ENCODE measurements around the gene HCST. TPM values are rescaled to one million over a fixed set of nuclear protein-coding genes. Genes with fewer than 3 reads are reported as not detected.

The HCST gene
- total and polyA plus RNA-seq, 2 of the 13 experiments (the other 11 are each of a cell fraction or from before 2014, with no cell fraction given) = 0.24 to 1.2 TPM

GRCh38 chr19:35942235-35942634 is 39.9 kb downstream of the HCST start (continued):
- TF ChIP-seq, protein P1, sequence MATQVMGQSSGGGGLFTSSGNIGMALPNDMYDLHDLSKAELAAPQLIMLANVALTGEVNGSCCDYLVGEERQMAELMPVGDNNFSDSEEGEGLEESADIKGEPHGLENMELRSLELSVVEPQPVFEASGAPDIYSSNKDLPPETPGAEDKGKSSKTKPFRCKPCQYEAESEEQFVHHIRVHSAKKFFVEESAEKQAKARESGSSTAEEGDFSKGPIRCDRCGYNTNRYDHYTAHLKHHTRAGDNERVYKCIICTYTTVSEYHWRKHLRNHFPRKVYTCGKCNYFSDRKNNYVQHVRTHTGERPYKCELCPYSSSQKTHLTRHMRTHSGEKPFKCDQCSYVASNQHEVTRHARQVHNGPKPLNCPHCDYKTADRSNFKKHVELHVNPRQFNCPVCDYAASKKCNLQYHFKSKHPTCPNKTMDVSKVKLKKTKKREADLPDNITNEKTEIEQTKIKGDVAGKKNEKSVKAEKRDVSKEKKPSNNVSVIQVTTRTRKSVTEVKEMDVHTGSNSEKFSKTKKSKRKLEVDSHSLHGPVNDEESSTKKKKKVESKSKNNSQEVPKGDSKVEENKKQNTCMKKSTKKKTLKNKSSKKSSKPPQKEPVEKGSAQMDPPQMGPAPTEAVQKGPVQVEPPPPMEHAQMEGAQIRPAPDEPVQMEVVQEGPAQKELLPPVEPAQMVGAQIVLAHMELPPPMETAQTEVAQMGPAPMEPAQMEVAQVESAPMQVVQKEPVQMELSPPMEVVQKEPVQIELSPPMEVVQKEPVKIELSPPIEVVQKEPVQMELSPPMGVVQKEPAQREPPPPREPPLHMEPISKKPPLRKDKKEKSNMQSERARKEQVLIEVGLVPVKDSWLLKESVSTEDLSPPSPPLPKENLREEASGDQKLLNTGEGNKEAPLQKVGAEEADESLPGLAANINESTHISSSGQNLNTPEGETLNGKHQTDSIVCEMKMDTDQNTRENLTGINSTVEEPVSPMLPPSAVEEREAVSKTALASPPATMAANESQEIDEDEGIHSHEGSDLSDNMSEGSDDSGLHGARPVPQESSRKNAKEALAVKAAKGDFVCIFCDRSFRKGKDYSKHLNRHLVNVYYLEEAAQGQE (IDR thresholded peaks at IDR 0.05; ENCODE audit: borderline replicate concordance in 1 of 2, low read depth in 1 of 2, low read length in 2 of 2) = peak; percentile 45 to 89
- TF ChIP-seq ZNF33B (CRISPR knock-in tag; IDR thresholded peaks at IDR 0.05) (no peak), CEBPG (CRISPR knock-in tag; IDR thresholded peaks at IDR 0.05) (peak; percentile 33; the same call in 1 of the 2 replicates), ZFP41 (CRISPR knock-in tag; IDR thresholded peaks at IDR 0.05; ENCODE audit: borderline replicate concordance) (no peak), ZNF713 (CRISPR knock-in tag; IDR thresholded peaks at IDR 0.05) (no peak), SAP130 (CRISPR knock-in tag; IDR thresholded peaks at IDR 0.05; ENCODE audit: low read depth) (peak; percentile 79), SNAI1 (CRISPR knock-in tag; IDR thresholded peaks at IDR 0.05; ENCODE audit: borderline replicate concordance) (no peak), POLR2A (IDR thresholded peaks at IDR 0.05; ENCODE audit: insufficient read depth in 1 of 2, low read depth in 2 of 2, low read length in 2 of 2) (no peak), ZNF30 (CRISPR knock-in tag; IDR thresholded peaks at IDR 0.05) (no peak), ZNF362 (CRISPR knock-in tag; IDR thresholded peaks at IDR 0.05; ENCODE audit: borderline replicate concordance) (no peak), EEA1 (CRISPR knock-in tag; IDR thresholded peaks at IDR 0.05; ENCODE audit: borderline replicate concordance) (no peak), ZNF496 (CRISPR knock-in tag; IDR thresholded peaks at IDR 0.05; ENCODE audit: insufficient replicate concordance) (no peak), NR2C2 (CRISPR knock-in tag; IDR thresholded peaks at IDR 0.05; ENCODE audit: borderline replicate concordance) (no peak), GABPB1 (CRISPR knock-in tag; IDR thresholded peaks at IDR 0.05) (peak; percentile 20; the same call in 1 of the 2 replicates), ZNF549 (CRISPR knock-in tag; IDR thresholded peaks at IDR 0.05) (peak; percentile 99), IRX3 (CRISPR knock-in tag; IDR thresholded peaks at IDR 0.05; ENCODE audit: borderline replicate concordance, low read depth) (no peak)
- TF ChIP-seq, protein P2, sequence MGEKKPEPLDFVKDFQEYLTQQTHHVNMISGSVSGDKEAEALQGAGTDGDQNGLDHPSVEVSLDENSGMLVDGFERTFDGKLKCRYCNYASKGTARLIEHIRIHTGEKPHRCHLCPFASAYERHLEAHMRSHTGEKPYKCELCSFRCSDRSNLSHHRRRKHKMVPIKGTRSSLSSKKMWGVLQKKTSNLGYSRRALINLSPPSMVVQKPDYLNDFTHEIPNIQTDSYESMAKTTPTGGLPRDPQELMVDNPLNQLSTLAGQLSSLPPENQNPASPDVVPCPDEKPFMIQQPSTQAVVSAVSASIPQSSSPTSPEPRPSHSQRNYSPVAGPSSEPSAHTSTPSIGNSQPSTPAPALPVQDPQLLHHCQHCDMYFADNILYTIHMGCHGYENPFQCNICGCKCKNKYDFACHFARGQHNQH (CRISPR knock-in tag; IDR thresholded peaks at IDR 0.05) = no peak
- TF ChIP-seq, protein P3, sequence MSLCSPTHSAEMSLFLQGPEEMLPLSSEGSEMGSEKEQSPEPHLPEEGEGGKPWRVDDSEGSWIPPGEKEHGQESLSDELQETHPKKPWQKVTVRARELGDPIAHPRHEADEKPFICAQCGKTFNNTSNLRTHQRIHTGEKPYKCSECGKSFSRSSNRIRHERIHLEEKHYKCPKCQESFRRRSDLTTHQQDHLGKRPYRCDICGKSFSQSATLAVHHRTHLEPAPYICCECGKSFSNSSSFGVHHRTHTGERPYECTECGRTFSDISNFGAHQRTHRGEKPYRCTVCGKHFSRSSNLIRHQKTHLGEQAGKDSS (CRISPR knock-in tag; IDR thresholded peaks at IDR 0.05; ENCODE audit: borderline replicate concordance, low read depth) = 0 out of 2 replicates have a peak, but pooled peaks have one; percentile 39
- TF ChIP-seq, protein P4, sequence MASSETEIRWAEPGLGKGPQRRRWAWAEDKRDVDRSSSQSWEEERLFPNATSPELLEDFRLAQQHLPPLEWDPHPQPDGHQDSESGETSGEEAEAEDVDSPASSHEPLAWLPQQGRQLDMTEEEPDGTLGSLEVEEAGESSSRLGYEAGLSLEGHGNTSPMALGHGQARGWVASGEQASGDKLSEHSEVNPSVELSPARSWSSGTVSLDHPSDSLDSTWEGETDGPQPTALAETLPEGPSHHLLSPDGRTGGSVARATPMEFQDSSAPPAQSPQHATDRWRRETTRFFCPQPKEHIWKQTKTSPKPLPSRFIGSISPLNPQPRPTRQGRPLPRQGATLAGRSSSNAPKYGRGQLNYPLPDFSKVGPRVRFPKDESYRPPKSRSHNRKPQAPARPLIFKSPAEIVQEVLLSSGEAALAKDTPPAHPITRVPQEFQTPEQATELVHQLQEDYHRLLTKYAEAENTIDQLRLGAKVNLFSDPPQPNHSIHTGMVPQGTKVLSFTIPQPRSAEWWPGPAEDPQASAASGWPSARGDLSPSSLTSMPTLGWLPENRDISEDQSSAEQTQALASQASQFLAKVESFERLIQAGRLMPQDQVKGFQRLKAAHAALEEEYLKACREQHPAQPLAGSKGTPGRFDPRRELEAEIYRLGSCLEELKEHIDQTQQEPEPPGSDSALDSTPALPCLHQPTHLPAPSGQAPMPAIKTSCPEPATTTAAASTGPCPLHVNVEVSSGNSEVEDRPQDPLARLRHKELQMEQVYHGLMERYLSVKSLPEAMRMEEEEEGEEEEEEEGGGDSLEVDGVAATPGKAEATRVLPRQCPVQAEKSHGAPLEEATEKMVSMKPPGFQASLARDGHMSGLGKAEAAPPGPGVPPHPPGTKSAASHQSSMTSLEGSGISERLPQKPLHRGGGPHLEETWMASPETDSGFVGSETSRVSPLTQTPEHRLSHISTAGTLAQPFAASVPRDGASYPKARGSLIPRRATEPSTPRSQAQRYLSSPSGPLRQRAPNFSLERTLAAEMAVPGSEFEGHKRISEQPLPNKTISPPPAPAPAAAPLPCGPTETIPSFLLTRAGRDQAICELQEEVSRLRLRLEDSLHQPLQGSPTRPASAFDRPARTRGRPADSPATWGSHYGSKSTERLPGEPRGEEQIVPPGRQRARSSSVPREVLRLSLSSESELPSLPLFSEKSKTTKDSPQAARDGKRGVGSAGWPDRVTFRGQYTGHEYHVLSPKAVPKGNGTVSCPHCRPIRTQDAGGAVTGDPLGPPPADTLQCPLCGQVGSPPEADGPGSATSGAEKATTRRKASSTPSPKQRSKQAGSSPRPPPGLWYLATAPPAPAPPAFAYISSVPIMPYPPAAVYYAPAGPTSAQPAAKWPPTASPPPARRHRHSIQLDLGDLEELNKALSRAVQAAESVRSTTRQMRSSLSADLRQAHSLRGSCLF (CRISPR knock-in tag; IDR thresholded peaks at IDR 0.05; ENCODE audit: borderline replicate concordance) = no peak
